ENCODE data around the gene EOMES. TPM values are rescaled to one million over a fixed set of nuclear protein-coding genes. Genes with fewer than 3 reads are reported as not detected.

The EOMES gene
- total and polyA plus RNA-seq, 12 donors: 0.01 to 0.76 (median 0.17) TPM; not detected in 3

DNA sequence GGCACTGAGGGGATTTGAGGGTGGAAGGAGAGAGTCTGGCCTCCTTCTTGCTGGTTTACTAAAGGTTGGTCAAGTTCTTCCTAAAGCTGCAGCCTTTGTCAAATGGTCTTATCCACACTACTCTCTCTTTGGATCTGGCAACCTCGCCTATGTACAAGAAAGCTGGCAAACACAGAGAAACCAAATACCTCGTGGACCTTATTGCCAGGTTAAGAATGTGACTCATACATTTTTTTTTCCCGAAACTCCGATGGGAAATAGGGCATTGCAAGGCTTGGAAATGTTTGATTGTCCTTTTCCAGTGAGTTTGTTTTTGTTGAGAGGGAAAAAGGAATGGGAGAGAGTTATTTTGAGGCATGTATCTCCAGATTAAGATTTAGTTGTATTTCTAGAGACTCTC, 13.9 kb downstream of the EOMES start:
- TF ChIP-seq, protein P1, sequence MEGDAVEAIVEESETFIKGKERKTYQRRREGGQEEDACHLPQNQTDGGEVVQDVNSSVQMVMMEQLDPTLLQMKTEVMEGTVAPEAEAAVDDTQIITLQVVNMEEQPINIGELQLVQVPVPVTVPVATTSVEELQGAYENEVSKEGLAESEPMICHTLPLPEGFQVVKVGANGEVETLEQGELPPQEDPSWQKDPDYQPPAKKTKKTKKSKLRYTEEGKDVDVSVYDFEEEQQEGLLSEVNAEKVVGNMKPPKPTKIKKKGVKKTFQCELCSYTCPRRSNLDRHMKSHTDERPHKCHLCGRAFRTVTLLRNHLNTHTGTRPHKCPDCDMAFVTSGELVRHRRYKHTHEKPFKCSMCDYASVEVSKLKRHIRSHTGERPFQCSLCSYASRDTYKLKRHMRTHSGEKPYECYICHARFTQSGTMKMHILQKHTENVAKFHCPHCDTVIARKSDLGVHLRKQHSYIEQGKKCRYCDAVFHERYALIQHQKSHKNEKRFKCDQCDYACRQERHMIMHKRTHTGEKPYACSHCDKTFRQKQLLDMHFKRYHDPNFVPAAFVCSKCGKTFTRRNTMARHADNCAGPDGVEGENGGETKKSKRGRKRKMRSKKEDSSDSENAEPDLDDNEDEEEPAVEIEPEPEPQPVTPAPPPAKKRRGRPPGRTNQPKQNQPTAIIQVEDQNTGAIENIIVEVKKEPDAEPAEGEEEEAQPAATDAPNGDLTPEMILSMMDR (IDR thresholded peaks at IDR 0.05): no peak
- H3K36me3 ChIP-seq: no peaks in the 10 kb centered on the region
- H3K4me3 ChIP-seq: no peak overlapping the region
- H3K4me1 ChIP-seq: peaks cover 0 to 12% (median under 1%) of the 10 kb centered on the region in 9 donors
- no peak for ATAC-seq
- H3K9me3 ChIP-seq: no peaks in the 10 kb centered on the region
- DNase-seq: no peak
- intact Hi-C loops (cut with DNase I): no loop called here
- no peak overlapping the region for H3K27ac ChIP-seq
- 70 to 74% methylated on average over 4 of the region's 4 CpGs for WGBS, 2 donors
- H3K27me3 ChIP-seq: peaks cover 0 to 66% (median 28%) of the 10 kb centered on the region in 7 donors

DNA sequence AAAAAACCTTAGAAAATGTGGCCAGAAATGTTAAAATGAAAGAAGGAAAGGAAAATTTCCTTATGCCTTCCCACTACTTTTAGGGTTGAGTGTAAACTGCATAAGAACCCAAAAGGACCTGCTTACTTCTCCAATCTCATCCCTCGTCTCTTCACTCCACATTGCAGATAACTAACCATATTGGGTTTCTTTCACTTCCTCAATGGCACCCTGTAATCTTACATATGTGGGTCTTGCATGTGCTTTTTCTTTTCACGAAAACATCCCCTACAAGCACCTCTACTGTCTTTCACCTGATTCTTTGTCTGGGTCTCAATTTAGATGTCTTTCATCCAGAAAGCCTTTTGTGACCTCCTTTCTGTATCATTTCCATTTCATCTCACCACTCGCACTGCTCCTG, 23.1 kb downstream of the EOMES start:
- TF ChIP-seq, protein P1 (IDR thresholded peaks at IDR 0.05): no peak
- ATAC-seq (no peak), DNase-seq (no peak)
- Histone ChIP-seq H3K4me1 (no peaks in the 10 kb centered on the region), H3K36me3 (no peaks in the 10 kb centered on the region), H3K27me3 (no peaks in the 10 kb centered on the region), H3K27ac (no peak overlapping the region), H3K9me3 (peaks cover 0 to 23% (median 0%) of the 10 kb centered on the region in 11 donors), H3K4me3 (no peak overlapping the region)
- intact Hi-C loops (cut with DNase I): no loop called here
- WGBS, 2 donors: 82 to 86% methylated on average over 3 of the region's 3 CpGs

DNA sequence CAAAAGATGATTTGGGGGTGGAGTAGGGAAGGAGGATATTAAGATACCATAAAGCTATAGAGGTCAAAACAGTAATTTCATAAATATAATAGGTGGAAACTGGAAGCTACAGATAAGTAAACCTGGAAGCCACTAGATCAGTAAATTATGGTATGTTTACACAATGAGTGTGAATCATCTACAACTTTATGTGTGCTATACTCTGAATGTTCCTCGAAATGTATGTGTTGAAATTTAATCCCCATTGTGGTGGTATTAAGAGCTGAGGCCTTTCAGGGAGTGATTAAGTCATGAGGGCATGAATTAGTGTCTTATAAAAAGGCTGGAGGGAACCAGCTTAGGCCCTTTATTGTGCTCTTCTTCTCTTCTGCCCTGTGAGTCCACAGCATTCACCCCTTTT, 25.2 kb downstream of the EOMES start:
- TF ChIP-seq, protein P1 (IDR thresholded peaks at IDR 0.05): no peak
- no peaks in the 10 kb centered on the region for H3K27me3 ChIP-seq
- H3K9me3 ChIP-seq: peaks cover 0 to 23% (median 0%) of the 10 kb centered on the region in 11 donors
- no peak overlapping the region for H3K27ac ChIP-seq
- H3K4me1 ChIP-seq: no peaks in the 10 kb centered on the region
- intact Hi-C loops (cut with DNase I): no loop called here
- no peak for DNase-seq
- no peak for ATAC-seq
- 73% methylated on average over 1 of the region's 1 CpG for WGBS, 2 donors
- no peaks in the 10 kb centered on the region for H3K36me3 ChIP-seq
- no peak overlapping the region for H3K4me3 ChIP-seq

DNA sequence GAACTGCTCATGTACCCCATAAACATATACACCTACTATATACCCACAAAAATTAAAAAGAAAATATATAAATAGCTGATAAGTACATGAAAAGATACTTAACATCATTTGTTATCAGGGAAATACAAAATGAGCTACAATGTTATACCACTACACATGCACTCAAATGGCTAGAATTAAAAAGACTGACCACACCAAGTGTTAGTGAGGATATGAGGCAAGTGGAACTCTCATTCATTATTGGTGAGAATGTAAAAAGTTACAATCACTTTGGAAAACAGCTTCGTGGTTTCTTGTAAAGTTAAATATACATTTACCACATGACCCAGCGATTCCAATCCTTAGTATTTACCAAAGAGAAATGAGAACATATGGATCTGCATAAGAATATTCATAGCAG, 26.5 kb downstream of the EOMES start:
- no peaks in the 10 kb centered on the region for H3K27me3 ChIP-seq
- TF ChIP-seq, protein P1 (IDR thresholded peaks at IDR 0.05): no peak
- ATAC-seq (no peak), DNase-seq (no peak)
- H3K36me3 ChIP-seq: no peaks in the 10 kb centered on the region
- intact Hi-C loops (cut with DNase I): no loop called here
- 75 to 86% methylated on average over 2 of the region's 2 CpGs for WGBS, 2 donors
- peaks cover 0 to 34% (median 10%) of the 10 kb centered on the region in 11 donors for H3K9me3 ChIP-seq
- H3K4me1 ChIP-seq: no peaks in the 10 kb centered on the region
- H3K27ac ChIP-seq: no peak overlapping the region
- no peak overlapping the region for H3K4me3 ChIP-seq

Data from heart right ventricle (tissue), 16 donors.